ENCODE data around the gene KASH5.

- TF ChIP-seq CTCF (conservative IDR thresholded peaks at IDR 0.05; ENCODE audit: low read length): no peak
- no peak for TF ChIP-seq EZH2phosphoT487 (IDR thresholded peaks at IDR 0.05; ENCODE audit: borderline replicate concordance)
Measured at GRCh38 chr19:49465371-49465770, 77.3 kb downstream of the KASH5 start.

All from Loucy (cell line).